Thoracic aorta (tissue), 2 donors: ENCODE measurements around the gene PSAPL1. TPM values are rescaled to one million over a fixed set of nuclear protein-coding genes. Genes with fewer than 3 reads are reported as not detected.

Experiments
- ATAC-seq: fragments of 150-250 bp; one replicate; pipeline ENCODE4 v1.8.0; 2017; ENCODE audit warnings: low read depth; ENCODE audit not compliant: insufficient number of reproducible peaks, low FRiP score
- DNase-seq: peaks from one replicate; pipeline ENCODE4 v3.0.0-alpha.2; 2020; ENCODE audit warnings: low spot score
- H3K27ac ChIP-seq, 2 donors: fragments of 200-600 bp; sonication (generic); 1 replicate in 1 of 2; 2 replicates in 1 of 2; pipeline ENCODE4 v1.5.1; 2016; ENCODE audit warnings: mild to moderate bottlenecking in 2 of 2, moderate library complexity in 2 of 2
- H3K27me3 ChIP-seq: fragments of 200-600 bp; sonication (generic); replicated peaks from 2 replicates; pipeline ENCODE4 v1.6.0; 2016; ENCODE audit warnings: mild to moderate bottlenecking; ENCODE audit not compliant: insufficient read depth
- H3K36me3 ChIP-seq: fragments of 200-600 bp; sonication (generic); one replicate; pipeline ENCODE4 v1.5.1; 2016
- H3K4me1 ChIP-seq, 2 donors: fragments of 200-600 bp; sonication (generic); 1 replicate in 1 of 2; 2 replicates in 1 of 2; pipeline versions ENCODE4 v1.5.1 to v1.6.0; 2016; ENCODE audit warnings: low read depth in 2 of 2, mild to moderate bottlenecking in 1 of 2; ENCODE audit not compliant: control insufficient read depth in 1 of 2
- H3K4me3 ChIP-seq: fragments of 200-600 bp; sonication (generic); 2 replicates; pipeline ENCODE4 v1.5.1; 2016; ENCODE audit warnings: mild to moderate bottlenecking
- H3K9me3 ChIP-seq: fragments of 200-600 bp; sonication (generic); 2 replicates; pipeline ENCODE4 v1.5.1; 2016
- CTCF ChIP-seq: fragments of 200-600 bp; sonication (generic); IDR thresholded peaks from one replicate; pipeline ENCODE4 v1.5.1; 2019; ENCODE audit warnings: antibody characterized with exemption
- total RNA-seq, 2 donors: library from RNA; depleted of rRNA; stranded (reverse); fragments of >200 nt; gene quantifications; one replicate each; pipeline versions ENCODE4 v1.1.0 to v1.2.3, GENCODE V29; 2016

PSAPL1 gene
- total RNA-seq, 2 donors from 2014 or later, result 0.14 TPM; not detected in 1

DNA sequence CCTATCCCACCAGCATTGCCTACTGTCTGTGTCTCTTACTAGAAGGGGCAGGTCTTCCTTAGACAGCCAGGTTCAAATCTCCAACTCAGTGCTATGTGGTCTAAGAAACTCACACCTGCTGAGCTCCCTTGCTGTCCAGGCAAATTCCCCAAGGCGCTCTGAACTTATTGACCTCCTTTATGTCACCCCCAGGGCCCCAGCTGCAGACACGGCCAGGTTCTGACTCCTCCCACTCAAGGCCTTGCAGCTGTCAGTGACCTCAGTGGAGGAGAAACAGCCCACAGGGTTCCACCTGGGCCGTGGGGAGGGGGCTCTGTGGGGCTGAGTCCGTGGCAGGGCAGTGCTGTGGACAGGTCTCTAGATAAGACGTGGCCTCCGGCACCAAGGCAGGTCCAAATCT lies 42.1 kb upstream of the PSAPL1 start:
- TF ChIP-seq CTCF, result no peak
- DNase-seq (no peak), ATAC-seq (no peak)
- Histone ChIP-seq H3K36me3 (no peaks in the 10 kb centered on the region), H3K4me1 (no peaks in the 10 kb centered on the region), H3K9me3 (no peaks in the 10 kb centered on the region), H3K27ac (no peak overlapping the region), H3K27me3 (no peaks in the 10 kb centered on the region), H3K4me3 (no peak overlapping the region)

DNA sequence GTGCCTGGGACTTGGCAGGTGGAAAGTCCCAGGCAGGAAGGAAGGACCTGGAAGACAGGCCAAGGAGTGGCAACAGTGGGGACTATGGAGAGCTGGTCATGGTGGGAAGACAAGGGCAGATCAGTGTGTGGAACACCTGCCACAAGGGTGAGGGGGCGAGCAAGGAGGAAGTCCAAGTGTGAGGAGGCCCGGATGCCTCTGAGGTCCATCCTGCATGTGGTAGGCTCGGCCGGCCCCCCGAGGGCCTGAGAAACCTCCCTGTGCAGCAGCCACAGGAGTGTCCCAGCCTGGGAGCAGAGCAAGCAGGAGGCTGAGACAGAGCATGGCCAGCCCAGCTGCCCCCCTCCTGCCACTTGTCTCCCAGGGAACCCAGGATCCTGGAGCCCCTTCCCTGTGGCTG lies 40.5 kb upstream of the PSAPL1 start:
- DNase-seq (no peak), ATAC-seq (no peak)
- no peak for TF ChIP-seq CTCF
- no peaks in the 10 kb centered on the region for H3K27me3 ChIP-seq
- H3K4me3 ChIP-seq, result no peak overlapping the region
- H3K4me1 ChIP-seq, result no peaks in the 10 kb centered on the region
- no peaks in the 10 kb centered on the region for H3K9me3 ChIP-seq
- no peaks in the 10 kb centered on the region for H3K36me3 ChIP-seq
- no peak overlapping the region for H3K27ac ChIP-seq

DNA sequence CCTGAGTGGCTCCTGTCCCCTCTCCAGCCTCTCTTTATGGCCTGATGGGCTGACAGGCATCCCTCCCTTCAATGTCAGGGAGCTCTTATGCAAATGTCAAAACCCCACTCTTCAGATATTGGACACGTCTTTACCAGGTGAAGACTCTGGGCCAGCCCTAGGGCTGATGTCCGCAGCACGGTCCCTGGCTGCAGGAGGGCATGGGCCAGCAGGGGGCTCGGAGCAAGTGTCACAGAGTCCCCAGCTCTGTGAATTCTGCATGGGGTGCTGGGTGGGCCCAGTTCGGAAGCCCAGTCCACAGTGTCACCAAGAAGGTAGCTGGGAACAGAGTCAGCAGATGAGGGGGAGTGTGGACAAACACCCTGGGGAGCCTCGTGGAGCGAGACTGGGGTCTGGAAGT lies 39.6 kb upstream of the PSAPL1 start:
- ATAC-seq, result no peak
- H3K36me3 ChIP-seq, result no peaks in the 10 kb centered on the region
- H3K4me3 ChIP-seq, result no peak overlapping the region
- no peaks in the 10 kb centered on the region for H3K4me1 ChIP-seq
- no peak for DNase-seq
- no peaks in the 10 kb centered on the region for H3K9me3 ChIP-seq
- H3K27ac ChIP-seq, result no peak overlapping the region
- no peaks in the 10 kb centered on the region for H3K27me3 ChIP-seq
- TF ChIP-seq CTCF, result no peak

- Histone ChIP-seq H3K27ac (no peak overlapping the region), H3K36me3 (no peaks in the 10 kb centered on the region), H3K4me3 (no peak overlapping the region), H3K9me3 (no peaks in the 10 kb centered on the region), H3K27me3 (no peaks in the 10 kb centered on the region), H3K4me1 (no peaks in the 10 kb centered on the region)
- no peak for ATAC-seq
- TF ChIP-seq CTCF, result no peak
- no peak for DNase-seq
These were observed 38.4 kb upstream of the PSAPL1 start for GRCh38 chr4:7473081-7473480.

- no peak for DNase-seq
- H3K9me3 ChIP-seq, result no peaks in the 10 kb centered on the region
- no peaks in the 10 kb centered on the region for H3K36me3 ChIP-seq
- no peak for ATAC-seq
- H3K27me3 ChIP-seq, result no peaks in the 10 kb centered on the region
- no peak overlapping the region for H3K27ac ChIP-seq
- no peak overlapping the region for H3K4me3 ChIP-seq
- TF ChIP-seq CTCF, result no peak
- H3K4me1 ChIP-seq, result no peaks in the 10 kb centered on the region
These were observed 37.8 kb upstream of the PSAPL1 start for GRCh38 chr4:7472442-7473013.
